Kasumi-1 (cell line): Measurements from ENCODE around the gene ZPR1.

Experiments
- DNase-seq, 2 experiments: peaks; one replicate each; lab custom pipeline; 2025; lab: John Stamatoyannopoulos, UW

Gene ZPR1

GRCh38 chr11:116750070-116750718 is 37.6 kb downstream of the ZPR1 start:
- DNase-seq, result peak; percentile 5 to 12

- no peak for DNase-seq
Measured at GRCh38 chr11:116742104-116742503, 45.7 kb downstream of the ZPR1 start.

GRCh38 chr11:116740741-116741140 is 47.1 kb downstream of the ZPR1 start:
- no peak for DNase-seq

DNA sequence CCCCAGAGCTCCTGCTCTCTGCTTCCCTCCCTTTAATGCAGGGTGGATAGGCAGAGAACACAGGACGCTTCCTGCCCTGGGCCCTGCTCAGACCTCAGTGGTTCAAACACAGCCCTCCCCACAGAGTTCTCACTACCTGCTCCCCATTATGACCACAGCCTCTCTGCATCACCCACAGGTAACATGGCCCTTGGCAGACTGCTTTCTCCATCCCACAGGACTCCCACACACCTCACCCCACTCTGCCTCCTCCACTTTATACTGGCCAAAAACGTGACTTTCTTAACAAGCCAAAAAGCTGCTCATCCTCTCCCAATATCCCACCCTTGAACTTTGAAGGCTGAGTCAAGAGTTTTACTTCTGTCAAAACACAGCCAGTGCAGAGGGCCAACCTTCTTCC is 48.8 kb downstream of the ZPR1 start:
- no peak for DNase-seq

- DNase-seq, result peak; percentile 11 to 14
Measured at GRCh38 chr11:116736763-116737162, 51.1 kb downstream of the ZPR1 start.

GRCh38 chr11:116733969-116734508 is 53.8 kb downstream of the ZPR1 start:
- peak; percentile 61 to 67 for DNase-seq

DNA sequence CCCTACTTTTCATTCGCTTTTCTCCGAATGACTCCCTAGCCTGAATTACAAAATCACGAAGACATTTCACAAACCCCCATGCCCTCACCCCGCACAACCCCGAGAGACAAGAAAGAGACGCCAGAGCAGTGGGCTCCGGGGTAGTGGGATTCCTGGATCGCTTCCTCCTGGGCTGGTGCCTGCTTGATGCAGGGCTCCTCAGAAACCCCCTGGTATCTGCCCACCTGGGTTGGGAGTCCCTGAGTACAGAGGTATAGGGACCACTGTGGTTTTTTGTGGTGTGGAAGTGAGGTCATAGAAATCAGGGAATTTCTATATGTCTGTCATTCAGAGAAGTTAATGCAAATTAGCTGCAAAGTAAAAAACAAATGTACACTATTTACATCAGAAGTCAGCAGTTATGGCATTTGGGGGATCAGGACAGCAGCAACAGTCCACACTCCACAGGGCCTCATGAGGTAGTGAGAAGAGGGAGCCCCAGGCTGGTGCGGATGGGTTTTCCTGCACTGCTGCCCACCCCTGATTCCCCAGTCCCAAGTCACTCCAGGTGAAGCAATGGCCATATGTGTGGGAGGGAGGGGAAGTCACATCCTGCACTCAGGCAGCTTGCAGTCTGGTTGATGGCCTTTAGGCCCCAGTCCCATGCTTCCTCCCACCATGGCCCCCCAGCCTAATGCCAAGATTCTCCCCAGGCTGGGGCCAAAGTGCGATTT is 54.6 kb downstream of the ZPR1 start:
- no peak for DNase-seq

GRCh38 chr11:116732271-116733042 is 55.4 kb downstream of the ZPR1 start:
- DNase-seq, result peak; percentile 65 to 74

GRCh38 chr11:116731821-116732220 is 56.0 kb downstream of the ZPR1 start:
- no peak for DNase-seq

DNA sequence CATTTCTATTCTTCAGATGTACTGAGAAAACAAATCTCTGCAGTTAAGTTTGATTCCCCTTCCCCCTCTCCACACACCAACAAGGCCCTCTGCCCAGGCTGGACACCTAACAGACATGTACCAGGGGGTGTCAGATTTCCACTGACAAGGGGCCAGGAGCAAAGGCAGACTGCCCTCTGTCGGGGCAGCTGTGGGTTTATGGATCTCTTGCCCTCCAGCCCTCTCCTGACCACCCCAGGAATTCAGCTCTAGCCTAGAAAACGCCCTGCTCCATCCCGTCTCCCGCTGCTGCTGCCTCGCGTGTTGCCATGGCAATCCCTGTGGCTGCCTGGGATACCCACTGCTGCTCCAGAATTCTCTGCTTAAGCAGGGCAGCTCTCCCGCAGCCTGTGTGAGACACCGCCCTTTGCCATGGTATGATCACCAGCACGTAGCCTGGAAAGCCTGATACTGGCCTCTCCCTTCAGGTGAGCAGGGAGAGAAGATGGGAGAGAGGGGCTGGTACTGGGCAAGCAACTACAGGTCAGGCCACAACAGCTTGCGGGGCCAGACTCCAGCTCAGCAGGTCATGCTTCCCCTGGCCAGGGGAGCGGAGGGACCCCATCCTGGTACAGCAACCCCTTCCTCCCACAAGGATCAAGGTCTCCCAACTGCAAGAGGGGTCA is 56.6 kb downstream of the ZPR1 start:
- no peak for DNase-seq

- no peak for DNase-seq
Measured at GRCh38 chr11:116730601-116731000, 57.2 kb downstream of the ZPR1 start.

DNA sequence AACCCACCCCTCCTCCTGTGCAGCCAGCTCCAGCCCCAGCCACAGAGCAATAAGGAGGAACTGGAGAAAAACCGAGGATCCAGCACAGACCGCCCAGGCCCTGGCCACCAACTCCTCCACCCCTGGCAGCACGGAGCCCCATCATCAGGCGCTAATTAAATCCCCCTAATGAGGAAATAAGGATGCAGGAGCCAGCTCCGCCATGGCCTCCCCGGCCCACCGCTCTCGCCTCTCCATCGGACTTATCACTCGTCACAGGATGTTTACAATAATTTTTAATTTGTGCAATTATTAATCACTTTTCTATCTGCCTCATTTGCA is 57.6 kb downstream of the ZPR1 start:
- no peak for DNase-seq

DNA sequence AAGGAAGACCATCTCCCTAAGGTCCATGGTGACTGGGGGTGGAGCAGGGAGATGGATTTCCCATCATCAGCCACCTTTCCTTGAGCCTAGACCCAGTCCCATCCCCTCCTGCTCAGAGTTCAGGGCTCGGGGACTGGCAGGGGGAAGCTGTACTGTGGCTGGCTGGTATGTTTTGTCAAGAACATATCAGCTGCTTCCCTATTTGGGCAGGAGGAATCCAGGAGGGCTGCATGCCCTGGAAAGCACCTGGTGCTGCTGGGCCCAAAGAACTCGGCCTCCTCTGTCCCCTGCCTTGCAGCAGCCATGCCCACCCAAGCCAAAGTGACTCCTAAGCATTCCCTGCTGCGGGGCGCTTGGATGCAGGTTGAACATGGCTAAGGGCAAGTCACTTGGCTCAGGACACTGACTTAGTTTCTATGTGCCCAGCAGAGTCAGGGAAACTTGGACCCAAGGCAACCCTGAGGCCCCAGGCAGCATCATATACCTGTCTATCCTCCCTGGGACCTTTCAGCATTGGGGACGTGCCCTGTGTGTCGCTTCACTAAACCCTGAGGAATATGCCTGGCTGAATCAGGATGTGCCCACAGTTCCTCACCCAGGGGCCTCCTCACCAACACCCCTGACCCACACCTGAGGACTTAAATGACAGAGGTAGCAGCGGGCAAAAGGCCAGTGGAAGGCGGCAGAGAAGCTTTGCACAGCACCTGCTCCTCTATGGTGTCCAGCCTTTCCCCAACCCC is 58.2 kb downstream of the ZPR1 start:
- no peak for DNase-seq

- DNase-seq, result no peak
Measured at GRCh38 chr11:116727990-116728389, 59.8 kb downstream of the ZPR1 start.

- no peak for DNase-seq
Measured at GRCh38 chr11:116725434-116726221, 62.2 kb downstream of the ZPR1 start.

DNA sequence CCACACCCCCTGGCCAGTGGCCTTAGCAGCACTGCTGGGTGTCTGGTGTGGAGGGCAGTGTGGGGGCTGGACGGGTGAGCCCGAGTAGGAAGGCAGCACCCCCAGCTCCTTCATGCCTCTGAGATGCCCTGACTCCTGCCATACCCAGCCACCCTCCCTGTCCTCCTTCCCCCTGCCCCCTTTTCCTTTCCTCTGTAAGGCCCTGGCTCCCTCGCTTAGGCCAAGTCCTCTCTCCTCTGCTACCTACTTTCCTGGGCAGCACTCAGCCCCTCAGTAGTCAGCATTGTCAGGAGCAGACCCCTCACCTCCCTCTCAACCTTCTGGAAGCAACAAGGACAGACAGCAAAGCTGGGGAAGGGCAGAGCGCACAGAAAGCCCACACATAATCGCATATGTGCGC is 63.0 kb downstream of the ZPR1 start:
- no peak for DNase-seq
